HEK293 (cell line): ENCODE results near the gene PPM1F.
A peak's percentile ranks its signal among the peaks of the same experiment; 100 is the strongest.

ENCODE experiments used
- CTCF ChIA-PET: fragments of 350-600 bp; formaldehyde crosslinking; extraction: SDS; loops from one replicate; lab custom pipeline; 2021; ENCODE audit warnings: antibody characterized with exemption; lab: Yijun Ruan, JAX
- POLR2A ChIA-PET: fragments of 300-600 bp; formaldehyde crosslinking; extraction: SDS; loops from one replicate; lab custom pipeline; 2020; ENCODE audit warnings: antibody characterized with exemption, inconsistent platforms; lab: Yijun Ruan, JAX
- H3K27ac ChIP-seq: fragments of 200-500 bp; sonication (Bioruptor generic); 2 replicates; pipeline ENCODE4 v1.5.1; 2014; ENCODE audit warnings: low read depth, low read length, control low read depth, inconsistent platforms; ENCODE audit errors: extremely low read depth
- H3K36me3 ChIP-seq, 2 experiments: fragments of 200-500 bp in 1 of 2; sonication (Bioruptor generic) in 1 of 2; 1 replicate in 1 of 2; 2 replicates in 1 of 2; pipeline ENCODE4 v1.5.1; 2014 to 2017; ENCODE audit warnings: inconsistent platforms in 2 of 2, low read length in 2 of 2; ENCODE audit not compliant: control insufficient read depth in 2 of 2, insufficient read depth in 1 of 2
- H3K4me1 ChIP-seq: fragments of 200-500 bp; sonication (Bioruptor generic); 2 replicates; pipeline ENCODE4 v1.5.1; 2014; ENCODE audit warnings: mild to moderate bottlenecking, low read length, inconsistent platforms; ENCODE audit not compliant: control insufficient read depth, insufficient read depth
- H3K4me3 ChIP-seq: 2 replicates; pipeline ENCODE4 v1.5.1; 2011; ENCODE audit warnings: low read depth, mild to moderate bottlenecking, control low read depth, low read length, moderate library complexity
- H3K9me3 ChIP-seq: fragments of 200-500 bp; sonication (Bioruptor generic); 2 replicates; pipeline ENCODE4 v1.5.1; 2014; ENCODE audit warnings: low read depth, low read length, inconsistent platforms; ENCODE audit not compliant: control insufficient read depth, insufficient read depth
- GLI4 ChIP-seq: fragments of 450-650 bp; formaldehyde crosslinking; IDR thresholded peaks from 2 replicates; pipeline ENCODE4 v1.5.1; 2016; ENCODE audit warnings: missing biosample characterization, missing genetic modification characterization
- GLIS2 ChIP-seq: fragments of 450-650 bp; formaldehyde crosslinking; IDR thresholded peaks from 2 replicates; pipeline ENCODE4 v1.5.1; 2016; ENCODE audit warnings: missing biosample characterization, missing genetic modification characterization
- MEIS1 ChIP-seq: sonication (generic); formaldehyde crosslinking; IDR thresholded peaks from 2 replicates; pipeline ENCODE4 v1.8.1; 2022; ENCODE audit warnings: missing genetic modification reagents, mild to moderate bottlenecking, borderline replicate concordance
- MYNN ChIP-seq: fragments of 450-650 bp; formaldehyde crosslinking; IDR thresholded peaks from 2 replicates; pipeline ENCODE4 v1.5.1; 2016; ENCODE audit warnings: missing biosample characterization, missing genetic modification characterization, borderline replicate concordance
- REPIN1 ChIP-seq: fragments of 450-650 bp; formaldehyde crosslinking; IDR thresholded peaks from 2 replicates; pipeline ENCODE4 v1.5.1; 2017; ENCODE audit warnings: missing biosample characterization, missing genetic modification characterization, low read depth
- SCRT1 ChIP-seq: fragments of 450-650 bp; formaldehyde crosslinking; IDR thresholded peaks from 2 replicates; pipeline ENCODE4 v1.5.1; 2016; ENCODE audit warnings: missing biosample characterization, missing genetic modification characterization, borderline replicate concordance
- TRIM28 ChIP-seq: IDR thresholded peaks from 2 replicates; pipeline ENCODE4 v1.6.1; 2011; ENCODE audit warnings: low read length, control low read depth, borderline replicate concordance
- ZBTB48 ChIP-seq: fragments of 450-650 bp; formaldehyde crosslinking; IDR thresholded peaks from 2 replicates; pipeline ENCODE4 v1.5.1; 2016; ENCODE audit warnings: missing biosample characterization, missing genetic modification characterization
- ZFP69B ChIP-seq: fragments of 450-650 bp; formaldehyde crosslinking; IDR thresholded peaks from 2 replicates; pipeline ENCODE4 v1.5.1; 2016; ENCODE audit warnings: missing biosample characterization, missing genetic modification characterization
- ZNF274 ChIP-seq, 2 experiments: fragments of 200-500 bp in 1 of 2; fragments of 450-650 bp in 1 of 2; sonication (Bioruptor generic) in 1 of 2; formaldehyde crosslinking in 1 of 2; IDR thresholded peaks; 2 replicates each; pipeline versions ENCODE4 v1.5.1 to v1.6.1; 2014 to 2016; ENCODE audit warnings: borderline replicate concordance in 1 of 2, inconsistent platforms in 1 of 2, low read length in 1 of 2, missing biosample characterization in 1 of 2, missing genetic modification characterization in 1 of 2
- ZNF391 ChIP-seq: fragments of 450-650 bp; formaldehyde crosslinking; IDR thresholded peaks from 2 replicates; pipeline ENCODE4 v1.5.1; 2016; ENCODE audit warnings: low read depth, missing biosample characterization, missing genetic modification characterization, borderline replicate concordance
- ZNF544 ChIP-seq: fragments of 450-650 bp; formaldehyde crosslinking; IDR thresholded peaks from 2 replicates; pipeline ENCODE4 v1.5.0; 2017; ENCODE audit warnings: missing biosample characterization, missing genetic modification characterization
- ZNF549 ChIP-seq: fragments of 450-650 bp; IDR thresholded peaks from 2 replicates; pipeline ENCODE4 v1.5.1; 2018; ENCODE audit warnings: missing biosample characterization, missing genetic modification characterization, mild to moderate bottlenecking, inconsistent platforms, moderate library complexity
- ZNF677 ChIP-seq: fragments of 450-650 bp; IDR thresholded peaks from 2 replicates; pipeline ENCODE4 v1.5.0; 2018; ENCODE audit warnings: missing biosample characterization, mild to moderate bottlenecking, missing genetic modification characterization, moderate library complexity
- ZNF76 ChIP-seq: fragments of 450-650 bp; formaldehyde crosslinking; IDR thresholded peaks from 2 replicates; pipeline ENCODE4; 2016; ENCODE audit warnings: low read depth, missing biosample characterization, missing genetic modification characterization, borderline replicate concordance
- ZNF776 ChIP-seq: fragments of 450-650 bp; formaldehyde crosslinking; IDR thresholded peaks from 2 replicates; pipeline ENCODE4 v1.5.0; 2017; ENCODE audit warnings: missing biosample characterization, missing genetic modification characterization, borderline replicate concordance
- ZNF837 ChIP-seq: fragments of 450-650 bp; formaldehyde crosslinking; IDR thresholded peaks from 2 replicates; pipeline ENCODE4 v1.5.1; 2016; ENCODE audit warnings: missing biosample characterization, missing genetic modification characterization
- TF ChIP-seq, protein P1 (sequence below): fragments of 450-650 bp; formaldehyde crosslinking; IDR thresholded peaks from 2 replicates; pipeline ENCODE4 v1.5.1; 2017; ENCODE audit warnings: missing biosample characterization, missing genetic modification characterization
- TF ChIP-seq, protein P2 (sequence below): fragments of 450-650 bp; formaldehyde crosslinking; IDR thresholded peaks from 2 replicates; pipeline ENCODE4 v1.5.1; 2017; ENCODE audit warnings: missing biosample characterization, missing genetic modification characterization
- TF ChIP-seq, protein P3 (sequence below): fragments of 450-650 bp; formaldehyde crosslinking; IDR thresholded peaks from 2 replicates; pipeline ENCODE4 v1.5.1; 2016; ENCODE audit warnings: missing biosample characterization, missing genetic modification characterization
- TF ChIP-seq, protein P4 (sequence below): fragments of 450-650 bp; formaldehyde crosslinking; IDR thresholded peaks from 2 replicates; pipeline ENCODE4 v1.5.1; 2017; ENCODE audit warnings: missing biosample characterization, missing genetic modification characterization
- TF ChIP-seq, protein P5 (sequence below): sonication (generic); formaldehyde crosslinking; IDR thresholded peaks from 2 replicates; pipeline ENCODE4 v1.8.1; 2022; ENCODE audit warnings: mild to moderate bottlenecking, moderate library complexity, missing genetic modification reagents
- TF ChIP-seq, protein P6 (sequence below): fragments of 450-650 bp; IDR thresholded peaks from 2 replicates; pipeline ENCODE4 v1.5.1; 2018; ENCODE audit warnings: missing biosample characterization, missing genetic modification characterization
- TF ChIP-seq, protein P7 (sequence below): fragments of 450-650 bp; formaldehyde crosslinking; IDR thresholded peaks from 2 replicates; pipeline ENCODE4 v1.5.1; 2016; ENCODE audit warnings: missing biosample characterization, missing genetic modification characterization

Gene PPM1F

DNA sequence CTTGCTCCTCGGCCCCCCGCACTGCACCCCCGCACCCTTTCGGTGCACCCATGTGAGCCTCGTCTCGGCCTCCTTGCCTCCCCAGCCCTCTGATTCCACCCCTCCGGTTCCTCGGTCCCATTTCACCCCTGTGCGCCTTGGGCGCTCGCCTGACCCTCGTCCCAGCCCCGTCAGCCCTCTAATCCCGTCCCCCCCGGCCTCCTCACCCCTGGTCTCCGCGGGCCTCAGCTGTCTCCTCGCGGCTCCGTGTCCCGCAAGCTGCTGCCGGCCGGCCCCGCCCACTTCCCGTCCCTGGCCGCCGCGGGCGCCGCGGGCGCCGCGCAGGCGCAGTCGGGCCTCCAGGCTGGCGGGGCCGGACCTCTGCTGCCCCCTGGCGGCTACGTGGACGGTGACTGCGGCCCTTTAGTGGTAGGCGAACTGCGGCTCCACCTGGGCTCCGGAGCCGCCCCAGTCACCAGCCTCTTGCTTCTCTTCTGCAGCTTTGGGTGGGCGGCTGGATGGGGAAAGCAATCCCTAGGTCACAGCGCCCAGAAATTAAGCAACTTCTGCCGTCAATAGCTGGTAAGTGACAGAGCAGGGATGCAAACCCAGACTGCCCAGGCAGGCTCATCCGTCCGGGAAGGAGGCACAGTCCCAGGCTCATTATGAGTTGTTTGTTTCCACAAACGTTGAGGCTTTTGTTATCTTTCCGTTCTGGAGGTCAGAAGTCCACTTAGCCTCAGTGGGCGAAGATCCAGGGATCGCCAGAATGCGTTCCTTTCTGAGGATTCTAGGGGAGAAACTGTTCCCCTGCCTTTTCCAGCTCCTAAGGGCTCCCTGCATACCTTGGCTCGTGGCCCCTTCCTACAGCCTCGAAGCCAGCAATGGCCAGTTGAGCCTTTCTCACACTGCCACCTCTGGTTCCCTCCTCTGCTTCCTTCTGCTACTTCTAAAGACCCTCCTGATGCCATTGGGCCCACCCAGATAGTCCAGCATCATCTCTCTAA, at the start of gene PPM1F (continued):
- TF ChIP-seq REPIN1 (no peak), ZNF76 (0 out of 2 replicates have a peak, but pooled peaks have one; percentile 32), GLIS2 (tag by site-specific recombination) (peak; percentile 97)
- TF ChIP-seq, protein P1, sequence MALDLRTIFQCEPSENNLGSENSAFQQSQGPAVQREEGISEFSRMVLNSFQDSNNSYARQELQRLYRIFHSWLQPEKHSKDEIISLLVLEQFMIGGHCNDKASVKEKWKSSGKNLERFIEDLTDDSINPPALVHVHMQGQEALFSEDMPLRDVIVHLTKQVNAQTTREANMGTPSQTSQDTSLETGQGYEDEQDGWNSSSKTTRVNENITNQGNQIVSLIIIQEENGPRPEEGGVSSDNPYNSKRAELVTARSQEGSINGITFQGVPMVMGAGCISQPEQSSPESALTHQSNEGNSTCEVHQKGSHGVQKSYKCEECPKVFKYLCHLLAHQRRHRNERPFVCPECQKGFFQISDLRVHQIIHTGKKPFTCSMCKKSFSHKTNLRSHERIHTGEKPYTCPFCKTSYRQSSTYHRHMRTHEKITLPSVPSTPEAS, result no peak
- TF ChIP-seq, protein P2, sequence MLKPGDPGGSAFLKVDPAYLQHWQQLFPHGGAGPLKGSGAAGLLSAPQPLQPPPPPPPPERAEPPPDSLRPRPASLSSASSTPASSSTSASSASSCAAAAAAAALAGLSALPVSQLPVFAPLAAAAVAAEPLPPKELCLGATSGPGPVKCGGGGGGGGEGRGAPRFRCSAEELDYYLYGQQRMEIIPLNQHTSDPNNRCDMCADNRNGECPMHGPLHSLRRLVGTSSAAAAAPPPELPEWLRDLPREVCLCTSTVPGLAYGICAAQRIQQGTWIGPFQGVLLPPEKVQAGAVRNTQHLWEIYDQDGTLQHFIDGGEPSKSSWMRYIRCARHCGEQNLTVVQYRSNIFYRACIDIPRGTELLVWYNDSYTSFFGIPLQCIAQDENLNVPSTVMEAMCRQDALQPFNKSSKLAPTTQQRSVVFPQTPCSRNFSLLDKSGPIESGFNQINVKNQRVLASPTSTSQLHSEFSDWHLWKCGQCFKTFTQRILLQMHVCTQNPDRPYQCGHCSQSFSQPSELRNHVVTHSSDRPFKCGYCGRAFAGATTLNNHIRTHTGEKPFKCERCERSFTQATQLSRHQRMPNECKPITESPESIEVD (tag by site-specific recombination), result no peak
- TF ChIP-seq, protein P3, sequence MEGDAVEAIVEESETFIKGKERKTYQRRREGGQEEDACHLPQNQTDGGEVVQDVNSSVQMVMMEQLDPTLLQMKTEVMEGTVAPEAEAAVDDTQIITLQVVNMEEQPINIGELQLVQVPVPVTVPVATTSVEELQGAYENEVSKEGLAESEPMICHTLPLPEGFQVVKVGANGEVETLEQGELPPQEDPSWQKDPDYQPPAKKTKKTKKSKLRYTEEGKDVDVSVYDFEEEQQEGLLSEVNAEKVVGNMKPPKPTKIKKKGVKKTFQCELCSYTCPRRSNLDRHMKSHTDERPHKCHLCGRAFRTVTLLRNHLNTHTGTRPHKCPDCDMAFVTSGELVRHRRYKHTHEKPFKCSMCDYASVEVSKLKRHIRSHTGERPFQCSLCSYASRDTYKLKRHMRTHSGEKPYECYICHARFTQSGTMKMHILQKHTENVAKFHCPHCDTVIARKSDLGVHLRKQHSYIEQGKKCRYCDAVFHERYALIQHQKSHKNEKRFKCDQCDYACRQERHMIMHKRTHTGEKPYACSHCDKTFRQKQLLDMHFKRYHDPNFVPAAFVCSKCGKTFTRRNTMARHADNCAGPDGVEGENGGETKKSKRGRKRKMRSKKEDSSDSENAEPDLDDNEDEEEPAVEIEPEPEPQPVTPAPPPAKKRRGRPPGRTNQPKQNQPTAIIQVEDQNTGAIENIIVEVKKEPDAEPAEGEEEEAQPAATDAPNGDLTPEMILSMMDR (tag by site-specific recombination), result peak; percentile 62
- TF ChIP-seq, protein P4, sequence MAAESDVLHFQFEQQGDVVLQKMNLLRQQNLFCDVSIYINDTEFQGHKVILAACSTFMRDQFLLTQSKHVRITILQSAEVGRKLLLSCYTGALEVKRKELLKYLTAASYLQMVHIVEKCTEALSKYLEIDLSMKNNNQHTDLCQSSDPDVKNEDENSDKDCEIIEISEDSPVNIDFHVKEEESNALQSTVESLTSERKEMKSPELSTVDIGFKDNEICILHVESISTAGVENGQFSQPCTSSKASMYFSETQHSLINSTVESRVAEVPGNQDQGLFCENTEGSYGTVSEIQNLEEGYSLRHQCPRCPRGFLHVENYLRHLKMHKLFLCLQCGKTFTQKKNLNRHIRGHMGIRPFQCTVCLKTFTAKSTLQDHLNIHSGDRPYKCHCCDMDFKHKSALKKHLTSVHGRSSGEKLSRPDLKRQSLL (tag by site-specific recombination), result peak; percentile 72
- TF ChIP-seq, protein P5, sequence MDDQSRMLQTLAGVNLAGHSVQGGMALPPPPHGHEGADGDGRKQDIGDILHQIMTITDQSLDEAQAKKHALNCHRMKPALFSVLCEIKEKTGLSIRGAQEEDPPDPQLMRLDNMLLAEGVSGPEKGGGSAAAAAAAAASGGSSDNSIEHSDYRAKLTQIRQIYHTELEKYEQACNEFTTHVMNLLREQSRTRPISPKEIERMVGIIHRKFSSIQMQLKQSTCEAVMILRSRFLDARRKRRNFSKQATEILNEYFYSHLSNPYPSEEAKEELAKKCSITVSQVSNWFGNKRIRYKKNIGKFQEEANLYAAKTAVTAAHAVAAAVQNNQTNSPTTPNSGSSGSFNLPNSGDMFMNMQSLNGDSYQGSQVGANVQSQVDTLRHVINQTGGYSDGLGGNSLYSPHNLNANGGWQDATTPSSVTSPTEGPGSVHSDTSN (CRISPR knock-in tag), result no peak

DNA sequence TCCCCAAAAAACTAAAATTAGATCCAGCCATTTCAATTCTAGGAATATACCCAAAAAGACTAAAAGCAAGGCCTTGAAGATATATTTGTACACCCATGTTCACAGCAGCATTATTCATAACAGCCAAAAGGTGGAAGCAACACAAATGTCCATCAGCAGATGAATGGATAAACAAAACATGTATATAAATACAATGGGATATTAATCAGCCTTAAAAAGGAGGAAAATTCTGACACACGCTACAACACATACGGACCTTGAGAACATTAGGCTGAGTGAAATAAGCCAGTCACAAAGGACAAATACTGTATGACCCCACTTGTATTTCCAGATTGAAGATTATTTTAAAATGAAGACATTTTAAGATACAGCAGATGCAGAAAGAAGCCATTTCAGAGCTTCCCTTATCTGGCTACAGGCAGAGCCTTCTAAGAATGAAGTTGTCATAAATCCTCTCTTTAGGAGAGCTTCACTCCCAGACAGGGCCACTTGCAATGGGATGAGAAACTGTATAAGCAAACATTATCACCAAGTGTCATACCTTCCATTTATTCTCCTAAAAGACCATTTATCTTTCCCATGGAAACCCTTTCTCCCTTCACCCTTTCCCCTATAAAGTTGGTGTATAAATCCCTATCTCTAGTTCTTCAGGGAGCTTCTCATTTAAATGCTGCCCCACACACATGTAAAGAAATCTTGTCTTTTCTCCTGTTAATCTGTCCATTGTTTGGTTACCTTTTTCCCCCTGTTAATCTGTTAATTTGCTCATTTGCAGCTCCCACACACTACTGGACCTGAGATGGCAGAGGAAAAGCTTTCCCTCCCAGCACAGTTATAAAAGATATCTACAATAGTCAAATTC, 49.2 kb upstream of the PPM1F start:
- no peaks in the 10 kb centered on the region for H3K9me3 ChIP-seq
- no peak overlapping the region for H3K27ac ChIP-seq
- ChIA-PET POLR2A (no interaction called here), CTCF (interaction anchor here (0.5 to 1.0 kb wide), 4 partner anchors 8 to 112 kb away, joined by 3 to 5 read pairs (median 3); no protein-coding TSS in a partner anchor)
- no peaks in the 10 kb centered on the region for H3K36me3 ChIP-seq
- H3K4me1 ChIP-seq, result no peaks in the 10 kb centered on the region
- H3K4me3 ChIP-seq, result no peak overlapping the region
- TF ChIP-seq GLI4, result no peak
- TF ChIP-seq, protein P6, sequence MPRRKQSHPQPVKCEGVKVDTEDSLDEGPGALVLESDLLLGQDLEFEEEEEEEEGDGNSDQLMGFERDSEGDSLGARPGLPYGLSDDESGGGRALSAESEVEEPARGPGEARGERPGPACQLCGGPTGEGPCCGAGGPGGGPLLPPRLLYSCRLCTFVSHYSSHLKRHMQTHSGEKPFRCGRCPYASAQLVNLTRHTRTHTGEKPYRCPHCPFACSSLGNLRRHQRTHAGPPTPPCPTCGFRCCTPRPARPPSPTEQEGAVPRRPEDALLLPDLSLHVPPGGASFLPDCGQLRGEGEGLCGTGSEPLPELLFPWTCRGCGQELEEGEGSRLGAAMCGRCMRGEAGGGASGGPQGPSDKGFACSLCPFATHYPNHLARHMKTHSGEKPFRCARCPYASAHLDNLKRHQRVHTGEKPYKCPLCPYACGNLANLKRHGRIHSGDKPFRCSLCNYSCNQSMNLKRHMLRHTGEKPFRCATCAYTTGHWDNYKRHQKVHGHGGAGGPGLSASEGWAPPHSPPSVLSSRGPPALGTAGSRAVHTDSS (tag by site-specific recombination), result no peak
- no peak for TF ChIP-seq ZNF544 (tag by site-specific recombination)
- no peak for TF ChIP-seq MEIS1 (CRISPR knock-in tag)
- TF ChIP-seq ZNF549, result no peak
- no peak for TF ChIP-seq MYNN (tag by site-specific recombination)
- no peak for TF ChIP-seq TRIM28
- no peak for TF ChIP-seq ZBTB48 (tag by site-specific recombination)
- TF ChIP-seq ZNF837 (tag by site-specific recombination), result no peak
- TF ChIP-seq ZNF274 (IDR thresholded peaks at IDR 0.05; ENCODE audit: low read length), result no peak
- no peak for TF ChIP-seq ZNF274 (tag by site-specific recombination; IDR thresholded peaks at IDR 0.05; ENCODE audit: borderline replicate concordance)
- no peak for TF ChIP-seq ZNF776 (tag by site-specific recombination)
- no peak for TF ChIP-seq SCRT1 (tag by site-specific recombination)
- no peak for TF ChIP-seq ZNF391
- TF ChIP-seq, protein P7, sequence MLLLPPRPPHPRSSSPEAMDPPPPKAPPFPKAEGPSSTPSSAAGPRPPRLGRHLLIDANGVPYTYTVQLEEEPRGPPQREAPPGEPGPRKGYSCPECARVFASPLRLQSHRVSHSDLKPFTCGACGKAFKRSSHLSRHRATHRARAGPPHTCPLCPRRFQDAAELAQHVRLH (tag by site-specific recombination), result no peak
- TF ChIP-seq ZFP69B, result no peak
- TF ChIP-seq ZNF677, result no peak
